ENCODE results near the gene NR1D1.

NR1D1 gene

GRCh38 chr17:40056379-40057015 lies 43.9 kb downstream of the NR1D1 start:
- Histone ChIP-seq H3K4me3 (no peak overlapping the region), H3K27ac (no peak overlapping the region), H4K20me1 (no peaks in the 10 kb centered on the region), H3K4me2 (no peak overlapping the region), H3K9me3 (no peaks in the 10 kb centered on the region), H3K9ac (no peak overlapping the region), H3K36me3 (peaks cover 18% of the 10 kb centered on the region), H3K4me1 (peaks cover 23% of the 10 kb centered on the region), H3K27me3 (no peaks in the 10 kb centered on the region)
- no peak for TF ChIP-seq Cebpa-rat (IDR thresholded peaks at IDR 0.05)

Measured in BLaER1 (cell line).